ENCODE results near the gene ADAMTS17.

ADAMTS17 gene

GRCh38 chr15:100154338-100154737, 187.4 kb downstream of the ADAMTS17 start:
- TF ChIP-seq CTCF (IDR thresholded peaks at IDR 0.05; ENCODE audit: low read length, missing control alignments) = no peak
- DNase-seq (ENCODE audit: low read depth) = no peak
- no peak overlapping the region for H3K4me3 ChIP-seq (replicated peaks; ENCODE audit: low read depth, low read length)

DNA sequence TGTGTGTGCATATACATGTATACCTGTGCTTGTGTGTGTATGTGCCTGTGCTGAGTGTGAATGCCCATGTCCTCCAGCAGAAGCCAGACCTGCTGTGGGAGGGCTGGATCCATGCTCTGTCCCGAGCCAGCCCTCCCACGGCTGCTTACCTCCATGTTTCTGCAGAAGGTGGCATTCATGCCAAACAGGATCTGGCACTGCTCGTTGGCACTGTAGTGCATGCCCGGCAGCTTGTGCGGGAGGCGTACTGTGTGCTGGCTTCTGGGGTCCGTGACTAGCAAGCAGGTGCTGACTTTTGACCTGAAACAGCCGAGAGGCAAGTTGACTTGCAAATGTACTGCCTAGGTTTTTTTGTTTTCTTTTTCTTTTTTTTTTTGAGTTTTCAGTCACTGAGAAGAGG, 189.3 kb downstream of the ADAMTS17 start:
- no peak for DNase-seq (ENCODE audit: low read depth)
- no peak for TF ChIP-seq CTCF (IDR thresholded peaks at IDR 0.05; ENCODE audit: low read length, missing control alignments)
- H3K4me3 ChIP-seq (replicated peaks; ENCODE audit: low read depth, low read length) = no peak overlapping the region

DNA sequence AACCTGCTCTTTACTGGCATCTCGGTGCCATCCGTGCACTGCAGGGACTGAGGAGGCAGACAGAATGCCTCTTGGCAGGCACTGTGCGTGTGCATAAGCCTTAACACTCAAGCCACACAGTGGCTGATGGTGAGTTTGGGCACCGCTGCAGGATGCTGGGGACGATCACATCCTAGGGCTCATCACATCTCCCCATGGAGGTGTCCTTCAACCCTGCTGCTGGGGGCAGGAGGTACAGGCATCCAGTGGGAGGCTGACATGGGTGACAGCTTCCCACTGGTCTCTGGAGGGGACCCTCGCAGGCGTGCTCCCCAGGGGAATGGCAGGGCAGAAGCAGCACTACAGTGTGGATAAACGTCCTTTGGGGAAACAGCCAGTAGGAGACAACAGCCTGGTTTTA, 190.9 kb downstream of the ADAMTS17 start:
- DNase-seq (ENCODE audit: low read depth) = no peak
- TF ChIP-seq CTCF (IDR thresholded peaks at IDR 0.05; ENCODE audit: low read length, missing control alignments) = no peak

DNA sequence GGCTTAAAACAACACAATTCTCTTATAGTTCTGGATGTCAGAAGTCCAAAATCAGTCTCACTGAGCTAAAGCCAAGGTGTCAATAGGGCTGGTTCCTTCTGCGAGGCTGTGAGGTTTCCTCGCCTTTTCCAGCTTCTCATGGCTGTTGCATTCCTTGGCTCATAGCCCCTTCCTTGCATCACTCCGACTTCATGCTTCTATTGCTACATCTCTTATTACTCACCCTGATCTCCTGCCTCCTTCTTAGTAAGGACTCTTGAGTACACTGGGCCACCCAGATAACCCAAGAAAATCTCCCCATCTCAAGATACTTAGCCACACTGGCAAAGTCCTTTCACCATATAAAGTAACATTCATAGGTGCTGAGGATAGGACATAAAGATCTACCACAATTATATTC, 193.9 kb downstream of the ADAMTS17 start:
- no peak for TF ChIP-seq CTCF (IDR thresholded peaks at IDR 0.05; ENCODE audit: low read length, missing control alignments)
- peak; percentile 33 for DNase-seq (ENCODE audit: low read depth)
- no peak overlapping the region for H3K4me3 ChIP-seq (replicated peaks; ENCODE audit: low read depth, low read length)

More for the DNA sequence above, 190.9 kb downstream of the ADAMTS17 start:
- no peak overlapping the region for H3K4me3 ChIP-seq (replicated peaks; ENCODE audit: low read depth, low read length)

DNA sequence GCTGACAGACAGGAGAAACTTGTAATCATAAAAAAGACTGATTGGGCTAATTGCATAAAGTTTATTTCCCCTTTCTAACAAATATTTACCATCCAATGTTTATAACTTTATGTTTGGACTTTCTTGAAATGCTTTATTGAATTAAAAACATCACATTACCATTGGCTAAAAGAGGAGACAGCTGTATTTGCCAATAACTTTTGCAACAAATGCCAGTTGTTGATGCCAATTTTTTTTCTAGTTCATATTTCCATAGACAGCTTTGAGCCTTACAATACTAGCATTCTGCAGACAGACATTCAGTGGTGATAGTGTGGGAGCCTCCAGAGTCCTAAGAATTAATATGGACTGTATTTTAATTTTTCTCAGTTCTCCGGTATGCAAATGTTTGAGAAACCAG, 198.4 kb downstream of the ADAMTS17 start:
- DNase-seq (ENCODE audit: low read depth) = no peak
- H3K4me3 ChIP-seq (replicated peaks; ENCODE audit: low read depth, low read length) = no peak overlapping the region
- TF ChIP-seq CTCF (IDR thresholded peaks at IDR 0.05; ENCODE audit: low read length, missing control alignments) = no peak

- H3K4me3 ChIP-seq (replicated peaks; ENCODE audit: low read depth, low read length) = no peak overlapping the region
- TF ChIP-seq CTCF (IDR thresholded peaks at IDR 0.05; ENCODE audit: low read length, missing control alignments) = no peak
- DNase-seq (ENCODE audit: low read depth) = no peak
Measured at GRCh38 chr15:100141311-100142001, 200.3 kb downstream of the ADAMTS17 start.
